K562 (cell line): ENCODE results near the gene BCL10. TPM values are rescaled to one million over a fixed set of nuclear protein-coding genes. Genes with fewer than 3 reads are reported as not detected.

Experiments
- ARID1B ChIP-seq: fragments of 450-650 bp; IDR thresholded peaks from 2 replicates; pipeline ENCODE4 v1.6.1; 2016; ENCODE audit warnings: antibody characterized with exemption, mild to moderate bottlenecking, inconsistent platforms
- BCOR ChIP-seq: fragments of 450-650 bp; IDR thresholded peaks from 2 replicates; pipeline ENCODE4 v1.6.1; 2016
- CGGBP1 ChIP-seq: fragments of 250-450 bp; sonication (Bioruptor Pico); IDR thresholded peaks from 2 replicates; pipeline ENCODE4 v1.9.0; 2021; ENCODE audit warnings: mild to moderate bottlenecking
- CHAMP1 ChIP-seq: fragments of 450-650 bp; IDR thresholded peaks from 2 replicates; pipeline ENCODE4 v1.6.1; 2016; ENCODE audit warnings: mild to moderate bottlenecking
- KHSRP ChIP-seq: fragments of 450-650 bp; IDR thresholded peaks from 2 replicates; pipeline ENCODE4 v1.6.1; 2017
- MAFG ChIP-seq: fragments of 450-650 bp; conservative IDR thresholded peaks from 2 replicates; pipeline ENCODE4 v1.6.1; 2016; ENCODE audit warnings: missing genetic modification characterization, missing compliant biosample characterization
- MYC ChIP-seq, 2 experiments: fragments of 250-450 bp in 1 of 2; sonication (Bioruptor Pico) in 1 of 2; IDR thresholded peaks; 2 replicates each; pipeline versions ENCODE4 v1.5.1 to v1.6.1; 2012 to 2021; ENCODE audit warnings: low read depth in 2 of 2, borderline replicate concordance in 1 of 2, improper control_type of control experiment in 1 of 2, low read length in 1 of 2, mild to moderate bottlenecking in 1 of 2, moderate library complexity in 1 of 2
- NKRF ChIP-seq: fragments of 450-650 bp; IDR thresholded peaks from 2 replicates; pipeline ENCODE4 v1.6.1; 2016; ENCODE audit warnings: borderline replicate concordance
- PBX2 ChIP-seq, 2 experiments: IDR thresholded peaks in 1 of 2; conservative IDR thresholded peaks in 1 of 2; 2 replicates each; pipeline ENCODE4 v1.6.1; 2016; ENCODE audit warnings: low read depth in 2 of 2, mild to moderate bottlenecking in 1 of 2, missing compliant biosample characterization in 1 of 2, missing genetic modification characterization in 1 of 2, moderate library complexity in 1 of 2
- PHB2 ChIP-seq: fragments of 450-650 bp; IDR thresholded peaks from 2 replicates; pipeline ENCODE4 v1.6.1; 2017; ENCODE audit warnings: low read depth
- SMAD2 ChIP-seq: fragments of 150-350 bp; IDR thresholded peaks from 2 replicates; pipeline ENCODE4 v1.6.1; 2014; ENCODE audit warnings: low read depth, mild to moderate bottlenecking, low read length
- ZMIZ1 ChIP-seq, 2 experiments: fragments of 150-350 bp in 1 of 2; IDR thresholded peaks; 2 replicates each; pipeline ENCODE4 v1.6.1; 2012 to 2016; ENCODE audit warnings: low read depth in 2 of 2, low read length in 2 of 2, mild to moderate bottlenecking in 1 of 2, moderate library complexity in 1 of 2
- ZNF175 ChIP-seq: fragments of 200-800 bp; sonication (Bioruptor generic); IDR thresholded peaks from 2 replicates; pipeline ENCODE4 v1.6.1; 2016; ENCODE audit warnings: low read depth, mild to moderate bottlenecking, missing genetic modification characterization, missing compliant biosample characterization
- polyA plus RNA-seq, 8 experiments: library from polyadenylated mRNA; depleted of rRNA in 4 of 8; stranded (reverse) in 5 of 8; unstranded in 3 of 8; fragments of >200 nt; fragmentation: Nextera tagmentation in 2 of 8; fragmentation: Illumina TruSeq in 1 of 8; extraction: Ambion mirVana in 2 of 8; extraction: Trizol in 1 of 8; gene quantifications; 2 replicates each; pipeline versions ENCODE4 v1.2.1 to v1.2.3, GENCODE V29; 2011 to 2014; ENCODE audit warnings: inconsistent platforms in 1 of 8, missing spikeins in 1 of 8
- total RNA-seq, 7 experiments: library from RNA; depleted of rRNA in 6 of 7; stranded (reverse); fragments of >200 nt in 6 of 7; fragmentation: Illumina TruSeq in 2 of 7; extraction: Trizol in 2 of 7; gene quantifications; 2 replicates each; pipeline versions ENCODE4 v1.2.1 to v1.2.3, GENCODE V29; 2011 to 2021; ENCODE audit warnings: low replicate concordance in 1 of 7

Gene BCL10
- total and polyA plus RNA-seq, 9 of the 15 experiments (the other 6 are each of a cell fraction or from before 2014, with no cell fraction given): 8.0 to 19.4 (median 12.3) TPM

GRCh38 chr1:85224734-85225623 lies 51.5 kb downstream of the BCL10 start (continued):
- peak; percentile 64; the same call in 1 of the 2 replicates for TF ChIP-seq BCOR
- no peak for TF ChIP-seq CGGBP1
- TF ChIP-seq PHB2: peak; percentile 96
- peak; percentile 50; the same call in 1 of the 2 replicates for TF ChIP-seq ZNF175 (CRISPR knock-in tag)
- TF ChIP-seq MAFG (tag): 0 out of 2 replicates have a peak, but pooled peaks have one; percentile 15
- TF ChIP-seq CHAMP1: peak; percentile 96; the same call in 1 of the 2 replicates
- TF ChIP-seq KHSRP: peak; percentile 80
- peak; percentile 99 for TF ChIP-seq ARID1B
- TF ChIP-seq PBX2 (CRISPR knock-in tag; IDR thresholded peaks at IDR 0.05; ENCODE audit: low read depth): 0 out of 2 replicates have a peak, but pooled peaks have one; percentile 19
- TF ChIP-seq PBX2 (tag; conservative IDR thresholded peaks at IDR 0.05; ENCODE audit: low read depth): peak; percentile 87
- peak in 1 of 2 experiments; percentile 97; a peak in 2 of 4 replicates for TF ChIP-seq ZMIZ1 (IDR thresholded peaks at IDR 0.05; ENCODE audit: low read depth in 2 of 2, low read length in 2 of 2)
- no peak for TF ChIP-seq NKRF
- peak; percentile 61 for TF ChIP-seq MYC (IDR thresholded peaks at IDR 0.05; ENCODE audit: low read depth, low read length)
- no peak for TF ChIP-seq MYC (CRISPR knock-in tag; IDR thresholded peaks at IDR 0.05; ENCODE audit: borderline replicate concordance, low read depth)
- no peak for TF ChIP-seq SMAD2
